Measurements from ENCODE around the gene HUNK.

DNA sequence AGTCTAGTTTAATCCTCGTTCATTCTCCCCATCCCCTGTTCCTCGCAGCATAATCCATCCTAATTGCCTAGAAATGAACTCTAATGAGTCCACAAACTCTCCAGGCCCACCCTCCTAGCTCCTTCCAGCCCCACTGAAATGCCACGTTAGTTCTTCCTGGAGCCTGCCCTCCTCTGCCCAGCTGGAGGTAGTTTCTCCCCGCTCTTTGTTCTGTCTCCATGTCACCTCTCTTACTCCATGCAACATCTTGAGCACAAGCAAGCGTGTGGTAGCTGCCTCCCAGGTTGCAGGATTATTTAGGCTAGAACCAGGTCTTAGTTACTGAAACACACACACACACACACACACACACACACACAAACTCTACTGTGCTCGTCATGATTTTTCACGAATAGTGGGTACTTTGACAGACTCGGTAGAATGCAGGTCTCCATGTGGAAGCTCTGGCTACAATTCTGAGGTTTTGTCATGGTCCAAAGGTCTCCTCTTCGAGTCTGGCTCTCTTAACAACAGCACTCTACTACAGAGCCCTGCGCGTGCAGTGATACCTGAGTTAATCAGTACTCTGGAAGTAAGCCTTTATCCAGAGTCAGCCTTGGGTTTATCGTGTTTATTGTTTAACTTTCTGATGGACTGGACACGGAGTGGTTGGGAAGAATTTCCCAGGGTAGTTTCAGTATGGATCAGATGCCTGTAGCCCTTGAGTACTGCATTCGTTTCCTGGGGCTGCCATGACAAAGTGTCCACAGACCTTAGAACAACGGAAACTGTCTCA lies 27.5 kb downstream of the HUNK start:
- TF ChIP-seq GATA2 (IDR thresholded peaks at IDR 0.05; ENCODE audit: low read depth, low read length) = no peak
- no peak for TF ChIP-seq GATA3 (IDR thresholded peaks at IDR 0.05; ENCODE audit: low read depth, low read length)

All from SH-SY5Y (cell line).